Activated CD4-positive, alpha-beta T cell treated with anti-CD3 and anti-CD28 coated beads for 36 hours (primary cell): ENCODE measurements around the gene ZNF385B. TPM values are rescaled to one million over a fixed set of nuclear protein-coding genes. Genes with fewer than 3 reads are reported as not detected.

Experiments
- ATAC-seq: fragments of 200-7000 bp; cut with Tn5 transposase; one replicate; pipeline ENCODE4 v1.10.0; 2021; ENCODE audit warnings: mild to moderate bottlenecking, moderate library complexity
- CTCF ChIA-PET: fragments of 350-600 bp; sonication (Branson Sonifier 250); formaldehyde crosslinking; loops from one replicate; lab custom pipeline; 2021; ENCODE audit warnings: antibody characterized with exemption; lab: Charles Lee
- POLR2A ChIA-PET: fragments of 350-600 bp; sonication (Branson Sonifier 250); formaldehyde crosslinking; loops from one replicate; lab custom pipeline; 2021; ENCODE audit warnings: antibody characterized with exemption, inconsistent platforms; lab: Charles Lee
- DNase-seq: peaks from one replicate; pipeline ENCODE4 v3.0.0-alpha.2; 2020
- H3K27ac Mint-ChIP-seq: one replicate; pipeline ENCODE4 v1.8.0; 2021; ENCODE audit warnings: mixed read lengths
- H3K27me3 Mint-ChIP-seq: one replicate; pipeline ENCODE4 v1.8.0; 2021; ENCODE audit warnings: mixed read lengths
- H3K36me3 Mint-ChIP-seq: one replicate; pipeline ENCODE4 v1.8.0; 2021; ENCODE audit warnings: low read depth, mixed read lengths
- H3K4me1 Mint-ChIP-seq: one replicate; pipeline ENCODE4 v1.8.0; 2021; ENCODE audit warnings: mixed read lengths
- H3K4me3 Mint-ChIP-seq: one replicate; pipeline ENCODE4 v1.8.0; 2021; ENCODE audit warnings: mild to moderate bottlenecking, moderate library complexity, mixed read lengths
- H3K9me3 Mint-ChIP-seq: one replicate; pipeline ENCODE4 v1.8.0; 2021; ENCODE audit warnings: low read depth, mixed read lengths
- intact Hi-C, 2 experiments: fragments of 100-400 bp; cut with DNase I in 1 of 2; cut with micrococcal nuclease in 1 of 2; formaldehyde crosslinking; loops; one replicate each; pipeline versions ENCODE4 v1.14.2 to v1.15.1; 2022 to 2024; cut with DNase I, micrococcal nuclease
- total RNA-seq, 2 experiments: library from RNA; stranded (reverse); gene quantifications; one replicate each; pipeline ENCODE4 v1.2.3, GENCODE V29; 2021

Gene ZNF385B
- total RNA-seq, 2 experiments from 2014 or later, result not detected

- POLR2A ChIA-PET, result no interaction called here
- Mint-ChIP-seq H3K27me3 (peaks cover 3% of the 10 kb centered on the region), H3K9me3 (peaks cover 1% of the 10 kb centered on the region), H3K36me3 (no peaks in the 10 kb centered on the region), H3K4me1 (no peaks in the 10 kb centered on the region), H3K4me3 (no peak overlapping the region), H3K27ac (no peak overlapping the region)
- CTCF ChIA-PET, result no interaction called here
- ATAC-seq (no peak), DNase-seq (no peak)
- intact Hi-C loops, result no loop called here
Observed at GRCh38 chr2:179729966-179730365, 131.4 kb downstream of the ZNF385B start.

GRCh38 chr2:179726461-179727180 lies 134.8 kb downstream of the ZNF385B start:
- Mint-ChIP-seq H3K9me3 (peaks cover 1% of the 10 kb centered on the region), H3K27ac (no peak overlapping the region), H3K4me1 (no peaks in the 10 kb centered on the region), H3K27me3 (peaks cover 3% of the 10 kb centered on the region), H3K36me3 (no peaks in the 10 kb centered on the region), H3K4me3 (no peak overlapping the region)
- no peak for ATAC-seq
- POLR2A ChIA-PET, result no interaction called here
- intact Hi-C loops, result no loop called here
- no peak for DNase-seq
- CTCF ChIA-PET, result no interaction called here

- H3K4me1 Mint-ChIP-seq, result no peaks in the 10 kb centered on the region
- H3K27ac Mint-ChIP-seq, result no peak overlapping the region
- H3K36me3 Mint-ChIP-seq, result no peaks in the 10 kb centered on the region
- no peak overlapping the region for H3K4me3 Mint-ChIP-seq
- intact Hi-C loops, result no loop called here
- no peaks in the 10 kb centered on the region for H3K9me3 Mint-ChIP-seq
- CTCF ChIA-PET, result no interaction called here
- H3K27me3 Mint-ChIP-seq, result peaks cover 5% of the 10 kb centered on the region
- POLR2A ChIA-PET, result no interaction called here
- ATAC-seq (no peak), DNase-seq (no peak)
Observed at GRCh38 chr2:179724403-179724802, 137.0 kb downstream of the ZNF385B start.

- CTCF ChIA-PET, result interaction anchor here (0.7 kb wide), 1 partner anchor 12 kb away, joined by 4 read pairs; no protein-coding TSS in a partner anchor
- Mint-ChIP-seq H3K27me3 (peaks cover 2% of the 10 kb centered on the region), H3K4me3 (no peak overlapping the region), H3K36me3 (no peaks in the 10 kb centered on the region), H3K9me3 (no peaks in the 10 kb centered on the region), H3K4me1 (no peaks in the 10 kb centered on the region), H3K27ac (no peak overlapping the region)
- intact Hi-C loops, result no loop called here
- POLR2A ChIA-PET, result no interaction called here
- DNase-seq (no peak), ATAC-seq (no peak)
Observed at GRCh38 chr2:179720173-179720772, 141.1 kb downstream of the ZNF385B start.

DNA sequence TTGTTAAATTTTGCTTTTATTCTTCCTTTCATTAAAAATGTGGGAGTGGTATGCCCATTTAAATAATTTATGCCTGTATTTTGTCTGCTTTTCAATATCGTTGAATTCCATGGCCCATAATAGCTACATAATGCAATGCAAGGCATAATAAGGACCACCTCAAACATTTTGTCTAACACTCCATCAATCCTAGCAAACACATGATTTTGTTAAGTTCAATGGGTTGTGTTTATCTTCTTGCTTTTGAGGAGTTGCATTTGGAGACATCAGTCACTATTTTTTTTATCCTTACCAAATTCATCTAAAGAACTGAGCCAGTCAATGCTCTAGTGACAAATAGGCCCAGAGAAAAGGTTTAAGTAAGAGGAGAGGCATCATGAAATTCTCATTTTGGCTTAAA lies 145.5 kb downstream of the ZNF385B start:
- intact Hi-C loops, result no loop called here
- ATAC-seq, result no peak
- Mint-ChIP-seq H3K27ac (no peak overlapping the region), H3K4me1 (no peaks in the 10 kb centered on the region), H3K9me3 (no peaks in the 10 kb centered on the region), H3K4me3 (no peak overlapping the region), H3K27me3 (peaks cover 9% of the 10 kb centered on the region), H3K36me3 (no peaks in the 10 kb centered on the region)
- POLR2A ChIA-PET, result no interaction called here
- no peak for DNase-seq
- CTCF ChIA-PET, result no interaction called here

DNA sequence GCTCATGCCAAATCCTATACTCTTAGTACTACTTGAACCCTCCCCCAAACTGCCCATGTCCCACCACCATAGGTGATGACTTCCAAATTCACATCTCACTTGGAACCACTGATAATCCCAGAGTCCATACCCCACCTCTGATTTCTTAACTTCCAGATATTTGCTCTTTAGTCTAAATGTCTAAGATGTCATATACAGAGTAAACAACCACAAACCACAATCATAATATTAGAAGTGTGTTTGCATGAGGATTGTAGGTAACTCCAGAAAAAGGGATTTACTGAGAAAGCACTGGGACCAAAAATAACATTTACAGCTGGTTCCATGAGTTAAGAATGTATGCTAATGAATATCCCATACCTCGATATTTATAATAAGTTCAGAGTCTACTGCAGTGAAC lies 146.2 kb downstream of the ZNF385B start:
- Mint-ChIP-seq H3K27me3 (peaks cover 9% of the 10 kb centered on the region), H3K36me3 (no peaks in the 10 kb centered on the region), H3K4me3 (no peak overlapping the region), H3K27ac (no peak overlapping the region), H3K9me3 (no peaks in the 10 kb centered on the region), H3K4me1 (no peaks in the 10 kb centered on the region)
- ATAC-seq (no peak), DNase-seq (no peak)
- intact Hi-C loops, result no loop called here
- ChIA-PET POLR2A (no interaction called here), CTCF (no interaction called here)

GRCh38 chr2:179712825-179713224 lies 148.6 kb downstream of the ZNF385B start:
- intact Hi-C loops, result no loop called here
- H3K9me3 Mint-ChIP-seq, result no peaks in the 10 kb centered on the region
- POLR2A ChIA-PET, result no interaction called here
- H3K4me3 Mint-ChIP-seq, result no peak overlapping the region
- ATAC-seq (no peak), DNase-seq (no peak)
- H3K36me3 Mint-ChIP-seq, result no peaks in the 10 kb centered on the region
- H3K27me3 Mint-ChIP-seq, result peaks cover 7% of the 10 kb centered on the region
- CTCF ChIA-PET, result no interaction called here
- no peaks in the 10 kb centered on the region for H3K4me1 Mint-ChIP-seq
- H3K27ac Mint-ChIP-seq, result no peak overlapping the region

GRCh38 chr2:179711375-179711774 lies 150.0 kb downstream of the ZNF385B start:
- intact Hi-C loops, result no loop called here
- no peak for DNase-seq
- H3K4me3 Mint-ChIP-seq, result no peak overlapping the region
- POLR2A ChIA-PET, result no interaction called here
- no peaks in the 10 kb centered on the region for H3K9me3 Mint-ChIP-seq
- ATAC-seq, result no peak
- no peaks in the 10 kb centered on the region for H3K36me3 Mint-ChIP-seq
- H3K27me3 Mint-ChIP-seq, result peaks cover 7% of the 10 kb centered on the region
- CTCF ChIA-PET, result no interaction called here
- H3K4me1 Mint-ChIP-seq, result no peaks in the 10 kb centered on the region
- H3K27ac Mint-ChIP-seq, result no peak overlapping the region

DNA sequence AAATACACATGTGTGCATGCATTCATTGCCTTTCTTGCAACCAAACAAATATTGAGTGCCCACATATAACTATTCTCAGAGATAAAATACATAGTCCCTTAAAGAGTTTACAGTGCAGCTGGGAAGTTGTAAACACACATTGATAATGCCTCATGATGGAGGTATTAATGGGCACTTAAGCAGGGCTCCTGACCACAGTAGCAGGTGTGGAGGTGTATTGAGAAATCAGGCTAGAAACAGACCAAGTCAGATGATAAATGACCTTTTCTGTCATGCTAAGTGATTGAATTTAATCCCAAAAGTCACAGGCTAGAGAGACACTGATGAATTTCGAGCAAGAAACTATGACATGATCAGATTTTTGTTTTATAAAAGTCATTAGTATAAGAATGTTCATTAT lies 157.7 kb downstream of the ZNF385B start:
- intact Hi-C loops, result no loop called here
- H3K27ac Mint-ChIP-seq, result no peak overlapping the region
- no peak overlapping the region for H3K4me3 Mint-ChIP-seq
- no peaks in the 10 kb centered on the region for H3K4me1 Mint-ChIP-seq
- H3K27me3 Mint-ChIP-seq, result peaks cover 2% of the 10 kb centered on the region
- ATAC-seq (no peak), DNase-seq (no peak)
- ChIA-PET POLR2A (no interaction called here), CTCF (no interaction called here)
- no peaks in the 10 kb centered on the region for H3K36me3 Mint-ChIP-seq
- H3K9me3 Mint-ChIP-seq, result no peaks in the 10 kb centered on the region

- Mint-ChIP-seq H3K4me1 (no peaks in the 10 kb centered on the region), H3K36me3 (no peaks in the 10 kb centered on the region), H3K27ac (no peak overlapping the region), H3K9me3 (no peaks in the 10 kb centered on the region), H3K27me3 (peaks cover 2% of the 10 kb centered on the region), H3K4me3 (no peak overlapping the region)
- ATAC-seq, result no peak
- CTCF ChIA-PET, result no interaction called here
- no peak for DNase-seq
- intact Hi-C loops, result no loop called here
- POLR2A ChIA-PET, result no interaction called here
Observed at GRCh38 chr2:179702912-179703311, 158.5 kb downstream of the ZNF385B start.

DNA sequence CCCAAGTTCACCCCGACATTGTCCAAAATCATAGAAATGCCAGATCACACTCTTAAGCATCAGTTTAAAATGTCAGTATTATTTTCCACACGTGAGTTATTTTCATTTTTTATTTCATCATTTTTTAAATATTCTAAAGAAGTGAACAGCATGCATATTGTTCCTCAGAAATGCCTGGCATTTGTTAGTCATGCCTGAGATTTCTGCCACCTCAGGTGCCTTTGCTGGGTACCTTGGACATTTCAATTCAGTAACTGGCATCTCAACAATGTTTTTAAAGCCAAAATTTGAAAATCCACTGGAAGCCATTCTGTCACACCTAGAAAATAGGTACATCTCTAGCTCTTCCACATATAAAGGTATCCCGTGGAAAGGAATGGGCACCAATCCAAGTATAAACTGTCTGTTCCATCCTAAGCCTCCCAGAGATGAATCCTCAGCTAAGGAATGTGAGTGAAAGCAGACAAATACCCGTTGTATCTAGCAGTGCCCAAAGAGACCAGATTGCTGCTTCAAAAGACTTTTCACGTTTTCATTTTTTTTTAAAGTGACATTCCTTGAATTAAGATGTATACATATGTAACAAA lies 159.8 kb downstream of the ZNF385B start:
- Mint-ChIP-seq H3K27me3 (peaks cover 2% of the 10 kb centered on the region), H3K27ac (no peak overlapping the region), H3K36me3 (no peaks in the 10 kb centered on the region), H3K4me3 (no peak overlapping the region), H3K9me3 (no peaks in the 10 kb centered on the region), H3K4me1 (no peaks in the 10 kb centered on the region)
- POLR2A ChIA-PET, result no interaction called here
- intact Hi-C loops, result no loop called here
- ATAC-seq (no peak), DNase-seq (no peak)
- CTCF ChIA-PET, result no interaction called here

- intact Hi-C loops, result no loop called here
- Mint-ChIP-seq H3K4me3 (no peak overlapping the region), H3K9me3 (peaks cover 1% of the 10 kb centered on the region), H3K4me1 (no peaks in the 10 kb centered on the region), H3K27me3 (peaks cover 6% of the 10 kb centered on the region), H3K36me3 (no peaks in the 10 kb centered on the region), H3K27ac (no peak overlapping the region)
- CTCF ChIA-PET, result no interaction called here
- DNase-seq (no peak), ATAC-seq (no peak)
- POLR2A ChIA-PET, result no interaction called here
Observed at GRCh38 chr2:179695486-179695885, 165.9 kb downstream of the ZNF385B start.
